Measurements from ENCODE around the gene PPIF.

PPIF gene

GRCh38 chr10:79347894-79348639, 798 bp downstream of the PPIF start:
- DNase-seq (ENCODE audit: low read depth in 2 of 2, low spot score in 1 of 2): peak; percentile 30 to 54

- no peak for DNase-seq (ENCODE audit: low read depth in 2 of 2, low spot score in 1 of 2)
Measured at GRCh38 chr10:79348640-79348988, 1.3 kb downstream of the PPIF start.

GRCh38 chr10:79349072-79349491, 1.8 kb downstream of the PPIF start:
- no peak for DNase-seq (ENCODE audit: low read depth in 2 of 2, low spot score in 1 of 2)

GRCh38 chr10:79349766-79350406, 2.6 kb downstream of the PPIF start:
- no peak for DNase-seq (ENCODE audit: low read depth in 2 of 2, low spot score in 1 of 2)

GRCh38 chr10:79350407-79351154, 3.3 kb downstream of the PPIF start:
- DNase-seq (ENCODE audit: low read depth in 2 of 2, low spot score in 1 of 2): no peak

GRCh38 chr10:79351332-79351731, 4.1 kb downstream of the PPIF start:
- DNase-seq (ENCODE audit: low read depth in 2 of 2, low spot score in 1 of 2): no peak

GRCh38 chr10:79352035-79352877, 5.0 kb downstream of the PPIF start:
- DNase-seq (ENCODE audit: low read depth in 2 of 2, low spot score in 1 of 2): no peak

GRCh38 chr10:79353000-79353406, 5.7 kb downstream of the PPIF start:
- no peak for DNase-seq (ENCODE audit: low read depth in 2 of 2, low spot score in 1 of 2)

- DNase-seq (ENCODE audit: low read depth in 2 of 2, low spot score in 1 of 2): no peak
Measured at GRCh38 chr10:79353726-79354125, 6.5 kb downstream of the PPIF start.

GRCh38 chr10:79354141-79354540, 6.9 kb downstream of the PPIF start:
- no peak for DNase-seq (ENCODE audit: low read depth in 2 of 2, low spot score in 1 of 2)

GRCh38 chr10:79354615-79355014, 7.3 kb downstream of the PPIF start:
- DNase-seq (ENCODE audit: low read depth in 2 of 2, low spot score in 1 of 2): no peak

- no peak for DNase-seq (ENCODE audit: low read depth in 2 of 2, low spot score in 1 of 2)
Measured at GRCh38 chr10:79355420-79356017, 8.2 kb downstream of the PPIF start.

- no peak for DNase-seq (ENCODE audit: low read depth in 2 of 2, low spot score in 1 of 2)
Measured at GRCh38 chr10:79356104-79356503, 8.8 kb downstream of the PPIF start.

- DNase-seq (ENCODE audit: low read depth in 2 of 2, low spot score in 1 of 2): no peak
Measured at GRCh38 chr10:79357180-79357579, 9.9 kb downstream of the PPIF start.

GRCh38 chr10:79358811-79359210, 11.5 kb downstream of the PPIF start:
- no peak for DNase-seq (ENCODE audit: low read depth in 2 of 2, low spot score in 1 of 2)

GRCh38 chr10:79359816-79360498, 12.7 kb downstream of the PPIF start:
- no peak for DNase-seq (ENCODE audit: low read depth in 2 of 2, low spot score in 1 of 2)

- DNase-seq (ENCODE audit: low read depth in 2 of 2, low spot score in 1 of 2): no peak
Measured at GRCh38 chr10:79360499-79361342, 13.5 kb downstream of the PPIF start.

- no peak for DNase-seq (ENCODE audit: low read depth in 2 of 2, low spot score in 1 of 2)
Measured at GRCh38 chr10:79361726-79362397, 14.6 kb downstream of the PPIF start.

All from stimulated activated CD8-positive, alpha-beta memory T cell treated with anti-CD3 and anti-CD28 coated beads, Interleukin-4, amount 100 ng/mL, for 1 hour (primary cell).